ENCODE data around the gene BCKDHB.

The BCKDHB gene

GRCh38 chr6:80382811-80383210, 276.3 kb downstream of the BCKDHB start:
- TF ChIP-seq ZNF384 (IDR thresholded peaks at IDR 0.05) (no peak), LEF1 (IDR thresholded peaks at IDR 0.05; ENCODE audit: borderline replicate concordance) (no peak), HDGF (IDR thresholded peaks at IDR 0.05; ENCODE audit: borderline replicate concordance) (no peak), SP1 (IDR thresholded peaks at IDR 0.05) (no peak)
- CTCF ChIA-PET: no interaction called here
- POLR2A ChIA-PET: no interaction called here
- DNase-seq (ENCODE audit: extremely low spot score): no peak

- no peak for DNase-seq (ENCODE audit: extremely low spot score)
- TF ChIP-seq PKNOX1 (IDR thresholded peaks at IDR 0.05): no peak
- no peak for TF ChIP-seq SUZ12 (IDR thresholded peaks at IDR 0.05)
- no peak for TF ChIP-seq CTBP1 (IDR thresholded peaks at IDR 0.05; ENCODE audit: borderline replicate concordance)
- TF ChIP-seq SP1 (IDR thresholded peaks at IDR 0.05): no peak
- TF ChIP-seq HDGF (IDR thresholded peaks at IDR 0.05; ENCODE audit: borderline replicate concordance): no peak
- CTCF ChIA-PET: no interaction called here
- POLR2A ChIA-PET: no interaction called here
These were observed 282.0 kb downstream of the BCKDHB start for GRCh38 chr6:80388507-80388906.
